Neural cell (in vitro differentiated cells): ENCODE data around the gene RADIL.

Source experiments
- EP300 ChIP-seq: fragments of 450-650 bp; conservative IDR thresholded peaks from 2 replicates; pipeline ENCODE4 v1.6.1; 2014; ENCODE audit warnings: antibody characterized with exemption, mild to moderate bottlenecking, moderate library complexity; ENCODE audit not compliant: poor library complexity, severe bottlenecking
- EZH2 ChIP-seq: fragments of 200-600, 300-800 bp; shearing (Covaris generic), sonication (generic); IDR thresholded peaks from 2 replicates; pipeline ENCODE4 v1.6.1; 2014; ENCODE audit warnings: antibody characterized with exemption, low read length, borderline replicate concordance, mild to moderate bottlenecking; ENCODE audit not compliant: insufficient read depth, poor library complexity, severe bottlenecking
- MXI1 ChIP-seq: fragments of 450-650 bp; conservative IDR thresholded peaks from 2 replicates; pipeline ENCODE4 v1.6.1; 2014; ENCODE audit warnings: antibody characterized with exemption, mild to moderate bottlenecking; ENCODE audit not compliant: poor library complexity, severe bottlenecking
- POLR2AphosphoS5 ChIP-seq: IDR thresholded peaks from 2 replicates; pipeline ENCODE4 v1.6.1; 2012
- RAD21 ChIP-seq: fragments of 450-650 bp; conservative IDR thresholded peaks from 2 replicates; pipeline ENCODE4 v1.6.1; 2014; ENCODE audit warnings: antibody characterized with exemption, mild to moderate bottlenecking, moderate library complexity
- SMC3 ChIP-seq: fragments of 450-650 bp; conservative IDR thresholded peaks from 2 replicates; pipeline ENCODE4 v1.6.1; 2014; ENCODE audit warnings: antibody characterized with exemption, mild to moderate bottlenecking, moderate library complexity; ENCODE audit not compliant: poor library complexity
- TAF1 ChIP-seq: IDR thresholded peaks from 2 replicates; pipeline ENCODE4 v1.6.1; 2012; ENCODE audit warnings: low read depth
- TF ChIP-seq, protein P1 (sequence below): fragments of 450-650 bp; IDR thresholded peaks from 2 replicates; pipeline ENCODE4 v1.5.1; 2014; ENCODE audit warnings: antibody characterized with exemption, mild to moderate bottlenecking, moderate library complexity; ENCODE audit not compliant: poor library complexity, severe bottlenecking
- TF ChIP-seq, protein P2 (sequence below): IDR thresholded peaks from 2 replicates; pipeline ENCODE4 v1.6.1; 2012; ENCODE audit warnings: borderline replicate concordance

DNA sequence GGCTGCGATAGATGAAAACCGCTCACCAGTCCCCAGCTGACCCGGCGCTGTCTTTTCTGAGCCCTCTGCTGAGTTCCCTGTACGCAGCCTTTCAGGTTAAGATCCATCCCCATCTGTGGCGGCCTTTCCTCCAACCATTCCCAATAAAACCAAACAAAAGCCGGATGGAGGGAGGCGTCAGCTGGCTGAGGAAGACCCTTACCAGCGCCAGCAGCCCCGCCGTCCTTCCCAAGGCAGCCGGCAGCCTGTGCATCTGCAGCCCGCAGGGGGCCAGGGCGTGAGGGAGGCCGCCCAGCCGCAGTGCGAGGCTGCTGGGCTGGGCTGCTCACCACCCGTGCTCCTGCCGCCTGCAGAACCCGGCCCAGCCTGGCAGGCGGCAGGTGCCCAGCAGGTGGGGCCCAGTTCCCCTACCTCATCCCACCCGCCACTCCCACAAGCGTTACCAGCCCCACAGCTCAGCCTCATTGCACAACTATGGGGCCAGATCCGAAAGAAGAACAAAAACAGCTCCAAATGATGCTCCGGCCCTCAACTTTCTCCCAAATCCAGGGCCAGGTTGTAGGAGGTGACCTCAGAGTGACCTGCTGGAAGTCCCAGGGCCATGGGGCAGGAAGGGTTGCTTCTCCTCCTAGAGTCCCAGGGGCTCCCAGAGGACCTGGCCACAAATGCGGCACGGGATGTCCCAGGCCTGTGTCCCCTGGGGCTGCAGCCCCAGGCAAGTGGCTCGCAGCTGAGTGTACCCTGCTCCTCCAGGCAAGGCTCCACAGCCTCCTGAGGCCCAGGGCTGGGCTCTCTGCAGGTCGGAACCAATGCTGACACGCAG, 45.5 kb downstream of the RADIL start:
- TF ChIP-seq TAF1 (no peak), RAD21 (no peak), SMC3 (no peak), POLR2AphosphoS5 (peak; percentile 20), EP300 (no peak), EZH2 (no peak), MXI1 (no peak)
- TF ChIP-seq, protein P1, sequence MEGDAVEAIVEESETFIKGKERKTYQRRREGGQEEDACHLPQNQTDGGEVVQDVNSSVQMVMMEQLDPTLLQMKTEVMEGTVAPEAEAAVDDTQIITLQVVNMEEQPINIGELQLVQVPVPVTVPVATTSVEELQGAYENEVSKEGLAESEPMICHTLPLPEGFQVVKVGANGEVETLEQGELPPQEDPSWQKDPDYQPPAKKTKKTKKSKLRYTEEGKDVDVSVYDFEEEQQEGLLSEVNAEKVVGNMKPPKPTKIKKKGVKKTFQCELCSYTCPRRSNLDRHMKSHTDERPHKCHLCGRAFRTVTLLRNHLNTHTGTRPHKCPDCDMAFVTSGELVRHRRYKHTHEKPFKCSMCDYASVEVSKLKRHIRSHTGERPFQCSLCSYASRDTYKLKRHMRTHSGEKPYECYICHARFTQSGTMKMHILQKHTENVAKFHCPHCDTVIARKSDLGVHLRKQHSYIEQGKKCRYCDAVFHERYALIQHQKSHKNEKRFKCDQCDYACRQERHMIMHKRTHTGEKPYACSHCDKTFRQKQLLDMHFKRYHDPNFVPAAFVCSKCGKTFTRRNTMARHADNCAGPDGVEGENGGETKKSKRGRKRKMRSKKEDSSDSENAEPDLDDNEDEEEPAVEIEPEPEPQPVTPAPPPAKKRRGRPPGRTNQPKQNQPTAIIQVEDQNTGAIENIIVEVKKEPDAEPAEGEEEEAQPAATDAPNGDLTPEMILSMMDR = peak; percentile 16
- TF ChIP-seq, protein P2, sequence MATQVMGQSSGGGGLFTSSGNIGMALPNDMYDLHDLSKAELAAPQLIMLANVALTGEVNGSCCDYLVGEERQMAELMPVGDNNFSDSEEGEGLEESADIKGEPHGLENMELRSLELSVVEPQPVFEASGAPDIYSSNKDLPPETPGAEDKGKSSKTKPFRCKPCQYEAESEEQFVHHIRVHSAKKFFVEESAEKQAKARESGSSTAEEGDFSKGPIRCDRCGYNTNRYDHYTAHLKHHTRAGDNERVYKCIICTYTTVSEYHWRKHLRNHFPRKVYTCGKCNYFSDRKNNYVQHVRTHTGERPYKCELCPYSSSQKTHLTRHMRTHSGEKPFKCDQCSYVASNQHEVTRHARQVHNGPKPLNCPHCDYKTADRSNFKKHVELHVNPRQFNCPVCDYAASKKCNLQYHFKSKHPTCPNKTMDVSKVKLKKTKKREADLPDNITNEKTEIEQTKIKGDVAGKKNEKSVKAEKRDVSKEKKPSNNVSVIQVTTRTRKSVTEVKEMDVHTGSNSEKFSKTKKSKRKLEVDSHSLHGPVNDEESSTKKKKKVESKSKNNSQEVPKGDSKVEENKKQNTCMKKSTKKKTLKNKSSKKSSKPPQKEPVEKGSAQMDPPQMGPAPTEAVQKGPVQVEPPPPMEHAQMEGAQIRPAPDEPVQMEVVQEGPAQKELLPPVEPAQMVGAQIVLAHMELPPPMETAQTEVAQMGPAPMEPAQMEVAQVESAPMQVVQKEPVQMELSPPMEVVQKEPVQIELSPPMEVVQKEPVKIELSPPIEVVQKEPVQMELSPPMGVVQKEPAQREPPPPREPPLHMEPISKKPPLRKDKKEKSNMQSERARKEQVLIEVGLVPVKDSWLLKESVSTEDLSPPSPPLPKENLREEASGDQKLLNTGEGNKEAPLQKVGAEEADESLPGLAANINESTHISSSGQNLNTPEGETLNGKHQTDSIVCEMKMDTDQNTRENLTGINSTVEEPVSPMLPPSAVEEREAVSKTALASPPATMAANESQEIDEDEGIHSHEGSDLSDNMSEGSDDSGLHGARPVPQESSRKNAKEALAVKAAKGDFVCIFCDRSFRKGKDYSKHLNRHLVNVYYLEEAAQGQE = no peak
